OCI-LY3 (cell line): Measurements from ENCODE around the gene EPHA8.

ENCODE experiments used
- H2AFZ ChIP-seq: fragments of 200-600, 300-600 bp; shearing (Covaris generic); 2 replicates; pipeline ENCODE4 v1.6.0; 2014; ENCODE audit warnings: antibody characterized with exemption, low read depth, low read length
- H3K27ac ChIP-seq: fragments of 200-600, 300-600 bp; sonication (generic); 2 replicates; pipeline ENCODE4 v1.5.1; 2014; ENCODE audit warnings: mild to moderate bottlenecking, low read length, moderate library complexity, mixed read lengths
- H3K27me3 ChIP-seq: fragments of 200-600, 300-600 bp; sonication (generic); 2 replicates; pipeline ENCODE4 v1.6.1; 2014; ENCODE audit warnings: low read depth, low read length, mixed read lengths
- H3K36me3 ChIP-seq: fragments of 200-600, 300-600 bp; sonication (generic); replicated peaks from 2 replicates; pipeline ENCODE3; 2014; ENCODE audit warnings: low read depth, low read length, mixed read lengths
- H3K4me1 ChIP-seq: fragments of 300-600, 200-600 bp; sonication (generic); 2 replicates; pipeline ENCODE4 v1.6.1; 2014; ENCODE audit warnings: low read length, mixed read lengths
- H3K4me2 ChIP-seq: fragments of 200-600, 300-600 bp; sonication (generic); 2 replicates; pipeline ENCODE4 v1.6.1; 2014; ENCODE audit warnings: low read length, mixed read lengths
- H3K4me3 ChIP-seq: fragments of 300-600, 200-600 bp; sonication (generic); 2 replicates; pipeline ENCODE4 v1.5.1; 2014; ENCODE audit warnings: antibody characterized with exemption, mild to moderate bottlenecking, low read length, moderate library complexity
- H3K79me2 ChIP-seq: fragments of 300-600, 200-600 bp; shearing (Covaris generic); 2 replicates; pipeline ENCODE4 v1.6.1; 2014; ENCODE audit warnings: mild to moderate bottlenecking, low read length, mixed read lengths
- H3K9ac ChIP-seq: fragments of 300-600, 200-600 bp; shearing (Covaris generic); 2 replicates; pipeline ENCODE4 v1.6.0; 2014; ENCODE audit warnings: mild to moderate bottlenecking, low read length, moderate library complexity
- H3K9me3 ChIP-seq: fragments of 200-600, 300-600 bp; shearing (Covaris generic); 2 replicates; pipeline ENCODE4 v1.6.1; 2014; ENCODE audit warnings: low read length, mixed read lengths; ENCODE audit not compliant: insufficient read depth
- H4K20me1 ChIP-seq: fragments of 200-600, 300-600 bp; sonication (generic); 2 replicates; pipeline ENCODE4 v1.6.1; 2016; ENCODE audit warnings: low read length, mixed read lengths; ENCODE audit not compliant: insufficient read depth
- EZH2phosphoT487 ChIP-seq: fragments of 200-600 bp; shearing (Covaris generic); IDR thresholded peaks from 2 replicates; pipeline ENCODE4 v1.6.1; 2018; ENCODE audit warnings: antibody characterized with exemption, mixed run types, low read depth
- TF ChIP-seq, protein P1 (sequence below): fragments of 200-600, 300-600 bp; sonication (generic); IDR thresholded peaks from 2 replicates; pipeline ENCODE4 v1.5.1; 2014; ENCODE audit warnings: antibody characterized with exemption, low read length, low read depth

Gene EPHA8

DNA sequence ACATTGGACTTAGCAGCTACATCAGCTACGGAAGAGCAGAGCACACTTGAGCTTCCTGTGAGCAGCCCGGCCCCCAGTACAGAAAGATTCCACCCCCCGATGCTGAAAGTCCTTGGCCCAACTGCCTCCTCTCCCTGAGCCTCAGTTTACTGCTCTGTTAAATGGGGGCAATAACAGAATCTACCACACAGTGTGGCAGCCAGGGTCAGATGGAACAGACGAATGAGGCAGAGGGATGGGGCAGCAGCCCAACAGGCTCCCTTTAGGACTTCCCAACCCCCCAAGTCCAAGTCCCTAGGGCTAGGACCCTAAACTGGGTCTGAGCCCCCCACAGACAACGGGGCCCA lies 50.3 kb downstream of the EPHA8 start:
- Histone ChIP-seq H3K27me3 (no peaks in the 10 kb centered on the region; the same call in 1 of the 2 replicates), H3K79me2 (no peaks in the 10 kb centered on the region), H2AFZ (no peak overlapping the region), H4K20me1 (0 out of 2 replicates have a peak, but pooled peaks cover 2% of the 10 kb centered on the region), H3K4me1 (no peaks in the 10 kb centered on the region), H3K36me3 (no peaks in the 10 kb centered on the region), H3K4me2 (no peak overlapping the region), H3K27ac (no peak overlapping the region), H3K4me3 (no peak overlapping the region), H3K9me3 (no peaks in the 10 kb centered on the region), H3K9ac (no peak overlapping the region)
- TF ChIP-seq EZH2phosphoT487, result no peak
- TF ChIP-seq, protein P1, sequence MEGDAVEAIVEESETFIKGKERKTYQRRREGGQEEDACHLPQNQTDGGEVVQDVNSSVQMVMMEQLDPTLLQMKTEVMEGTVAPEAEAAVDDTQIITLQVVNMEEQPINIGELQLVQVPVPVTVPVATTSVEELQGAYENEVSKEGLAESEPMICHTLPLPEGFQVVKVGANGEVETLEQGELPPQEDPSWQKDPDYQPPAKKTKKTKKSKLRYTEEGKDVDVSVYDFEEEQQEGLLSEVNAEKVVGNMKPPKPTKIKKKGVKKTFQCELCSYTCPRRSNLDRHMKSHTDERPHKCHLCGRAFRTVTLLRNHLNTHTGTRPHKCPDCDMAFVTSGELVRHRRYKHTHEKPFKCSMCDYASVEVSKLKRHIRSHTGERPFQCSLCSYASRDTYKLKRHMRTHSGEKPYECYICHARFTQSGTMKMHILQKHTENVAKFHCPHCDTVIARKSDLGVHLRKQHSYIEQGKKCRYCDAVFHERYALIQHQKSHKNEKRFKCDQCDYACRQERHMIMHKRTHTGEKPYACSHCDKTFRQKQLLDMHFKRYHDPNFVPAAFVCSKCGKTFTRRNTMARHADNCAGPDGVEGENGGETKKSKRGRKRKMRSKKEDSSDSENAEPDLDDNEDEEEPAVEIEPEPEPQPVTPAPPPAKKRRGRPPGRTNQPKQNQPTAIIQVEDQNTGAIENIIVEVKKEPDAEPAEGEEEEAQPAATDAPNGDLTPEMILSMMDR, result no peak

DNA sequence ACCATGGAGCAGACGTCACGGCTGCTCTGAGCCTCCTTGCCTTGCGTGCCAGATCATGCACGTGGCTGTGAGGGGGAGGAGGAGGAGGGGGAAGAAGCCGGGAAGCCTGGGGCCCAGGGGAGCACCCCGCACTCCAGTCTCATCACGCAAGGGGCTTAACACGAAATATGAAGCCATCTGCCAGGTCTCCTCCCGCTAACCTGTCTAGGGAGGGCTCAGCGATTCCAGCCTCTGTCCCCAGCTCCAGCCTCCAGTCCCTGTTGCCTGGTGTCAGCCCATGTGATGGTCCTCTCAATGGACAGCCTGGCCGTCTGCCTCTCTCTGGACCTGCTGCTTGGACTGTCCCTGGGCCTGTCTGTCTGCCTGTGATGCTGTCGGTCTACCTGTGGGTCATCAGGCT lies 50.7 kb downstream of the EPHA8 start:
- H3K27me3 ChIP-seq, result no peaks in the 10 kb centered on the region; the same call in 1 of the 2 replicates
- no peak for TF ChIP-seq EZH2phosphoT487
- TF ChIP-seq, protein P1, result no peak
- H2AFZ ChIP-seq, result no peak overlapping the region
- no peaks in the 10 kb centered on the region for H3K79me2 ChIP-seq
- no peaks in the 10 kb centered on the region for H3K9me3 ChIP-seq
- H3K27ac ChIP-seq, result no peak overlapping the region
- 0 out of 2 replicates have a peak, but pooled peaks cover 2% of the 10 kb centered on the region for H4K20me1 ChIP-seq
- H3K4me2 ChIP-seq, result no peak overlapping the region
- no peak overlapping the region for H3K4me3 ChIP-seq
- H3K36me3 ChIP-seq, result no peaks in the 10 kb centered on the region
- no peaks in the 10 kb centered on the region for H3K4me1 ChIP-seq
- H3K9ac ChIP-seq, result no peak overlapping the region

DNA sequence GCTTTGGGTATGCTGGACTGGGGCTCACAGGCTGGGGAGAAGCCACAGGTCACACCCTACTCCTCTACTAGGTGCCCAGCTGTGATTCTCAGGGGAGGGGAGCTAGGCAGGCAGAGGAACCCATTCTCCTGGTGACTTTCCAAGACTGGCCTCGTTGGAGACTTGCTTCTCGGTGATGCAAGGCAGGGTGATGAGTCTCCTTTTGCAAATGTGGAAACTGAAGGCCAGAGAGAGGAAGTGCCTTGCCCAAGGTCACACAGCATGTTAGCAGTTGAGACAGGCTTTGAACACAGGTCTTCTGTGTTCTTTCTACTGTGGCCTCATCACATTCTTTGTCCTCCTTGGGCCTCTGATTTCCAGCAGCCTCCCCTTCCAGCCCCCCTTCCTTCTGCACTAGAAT lies 52.6 kb downstream of the EPHA8 start:
- no peaks in the 10 kb centered on the region for H3K79me2 ChIP-seq
- no peak overlapping the region for H3K4me3 ChIP-seq
- H3K4me2 ChIP-seq, result no peak overlapping the region
- H4K20me1 ChIP-seq, result 0 out of 2 replicates have a peak, but pooled peaks cover 2% of the 10 kb centered on the region
- H3K9ac ChIP-seq, result no peak overlapping the region
- TF ChIP-seq EZH2phosphoT487, result no peak
- TF ChIP-seq, protein P1, result no peak
- no peak overlapping the region for H3K27ac ChIP-seq
- H2AFZ ChIP-seq, result no peak overlapping the region
- H3K27me3 ChIP-seq, result no peaks in the 10 kb centered on the region; the same call in 1 of the 2 replicates
- H3K36me3 ChIP-seq, result no peaks in the 10 kb centered on the region
- H3K9me3 ChIP-seq, result no peaks in the 10 kb centered on the region
- H3K4me1 ChIP-seq, result no peaks in the 10 kb centered on the region

- Histone ChIP-seq H3K79me2 (no peaks in the 10 kb centered on the region), H3K4me1 (no peaks in the 10 kb centered on the region), H3K4me3 (no peak overlapping the region), H3K9ac (no peak overlapping the region), H3K36me3 (no peaks in the 10 kb centered on the region), H2AFZ (no peak overlapping the region), H4K20me1 (0 out of 2 replicates have a peak, but pooled peaks cover 2% of the 10 kb centered on the region), H3K4me2 (no peak overlapping the region), H3K27me3 (no peaks in the 10 kb centered on the region; the same call in 1 of the 2 replicates), H3K9me3 (no peaks in the 10 kb centered on the region), H3K27ac (no peak overlapping the region)
- no peak for TF ChIP-seq EZH2phosphoT487
- TF ChIP-seq, protein P1, result no peak
Measured at GRCh38 chr1:22616571-22616970, 53.3 kb downstream of the EPHA8 start.
